Thyroid gland (tissue), 4 donors: ENCODE data around the gene SEMA4A.

ENCODE experiments used
- POLR2A ChIP-seq, 2 donors: fragments of 450-650 bp; IDR thresholded peaks; one replicate each; pipeline ENCODE4 v1.6.1; 2017; ENCODE audit warnings: antibody characterized with exemption in 2 of 2, mild to moderate bottlenecking in 2 of 2, moderate library complexity in 1 of 2
- TF ChIP-seq, protein P1 (sequence below), 6 experiments: fragments of 200-600 bp in 3 of 6; fragments of 450-650 bp in 3 of 6; sonication (generic) in 3 of 6; IDR thresholded peaks; one replicate each; pipeline ENCODE4 v1.5.1; 2016 to 2019; ENCODE audit warnings: antibody characterized with exemption in 6 of 6, mild to moderate bottlenecking in 2 of 6, inconsistent platforms in 1 of 6, moderate library complexity in 1 of 6

DNA sequence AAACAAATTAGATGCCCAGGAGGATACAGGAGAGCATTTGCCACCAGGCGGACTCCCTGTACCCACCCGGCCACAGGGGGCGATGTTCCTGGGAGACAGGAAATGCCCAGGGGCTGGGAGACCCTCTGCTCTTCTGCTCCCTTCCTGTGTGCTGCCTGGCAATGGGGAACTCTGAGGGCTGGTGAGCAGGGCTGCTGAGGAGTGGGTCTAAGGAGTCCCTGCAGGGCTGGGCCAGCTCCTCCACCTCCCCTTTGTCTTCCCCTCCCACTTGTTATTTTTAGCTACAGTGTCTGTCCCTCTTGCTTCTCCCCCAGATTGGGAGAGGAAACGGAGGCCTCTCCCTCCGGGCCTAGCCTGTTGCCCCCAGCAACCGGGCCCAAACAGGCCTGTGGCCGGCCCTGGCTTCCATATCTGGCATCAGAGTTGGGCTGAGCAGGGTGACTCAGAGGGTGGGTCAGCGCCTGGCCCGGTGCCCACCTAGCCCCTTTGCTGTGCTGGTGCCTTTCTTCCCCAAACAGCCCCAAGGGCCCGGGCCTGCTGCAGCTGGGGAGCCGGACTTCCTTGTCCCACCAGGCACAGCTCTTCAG lies 27.2 kb upstream of the SEMA4A start:
- TF ChIP-seq POLR2A (IDR thresholded peaks at IDR 0.05): no peak
- TF ChIP-seq, protein P1, sequence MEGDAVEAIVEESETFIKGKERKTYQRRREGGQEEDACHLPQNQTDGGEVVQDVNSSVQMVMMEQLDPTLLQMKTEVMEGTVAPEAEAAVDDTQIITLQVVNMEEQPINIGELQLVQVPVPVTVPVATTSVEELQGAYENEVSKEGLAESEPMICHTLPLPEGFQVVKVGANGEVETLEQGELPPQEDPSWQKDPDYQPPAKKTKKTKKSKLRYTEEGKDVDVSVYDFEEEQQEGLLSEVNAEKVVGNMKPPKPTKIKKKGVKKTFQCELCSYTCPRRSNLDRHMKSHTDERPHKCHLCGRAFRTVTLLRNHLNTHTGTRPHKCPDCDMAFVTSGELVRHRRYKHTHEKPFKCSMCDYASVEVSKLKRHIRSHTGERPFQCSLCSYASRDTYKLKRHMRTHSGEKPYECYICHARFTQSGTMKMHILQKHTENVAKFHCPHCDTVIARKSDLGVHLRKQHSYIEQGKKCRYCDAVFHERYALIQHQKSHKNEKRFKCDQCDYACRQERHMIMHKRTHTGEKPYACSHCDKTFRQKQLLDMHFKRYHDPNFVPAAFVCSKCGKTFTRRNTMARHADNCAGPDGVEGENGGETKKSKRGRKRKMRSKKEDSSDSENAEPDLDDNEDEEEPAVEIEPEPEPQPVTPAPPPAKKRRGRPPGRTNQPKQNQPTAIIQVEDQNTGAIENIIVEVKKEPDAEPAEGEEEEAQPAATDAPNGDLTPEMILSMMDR (IDR thresholded peaks at IDR 0.05): peak in 1 of 6 experiments; percentile 21
